ENCODE results near the gene CHST7.

The CHST7 gene

DNA sequence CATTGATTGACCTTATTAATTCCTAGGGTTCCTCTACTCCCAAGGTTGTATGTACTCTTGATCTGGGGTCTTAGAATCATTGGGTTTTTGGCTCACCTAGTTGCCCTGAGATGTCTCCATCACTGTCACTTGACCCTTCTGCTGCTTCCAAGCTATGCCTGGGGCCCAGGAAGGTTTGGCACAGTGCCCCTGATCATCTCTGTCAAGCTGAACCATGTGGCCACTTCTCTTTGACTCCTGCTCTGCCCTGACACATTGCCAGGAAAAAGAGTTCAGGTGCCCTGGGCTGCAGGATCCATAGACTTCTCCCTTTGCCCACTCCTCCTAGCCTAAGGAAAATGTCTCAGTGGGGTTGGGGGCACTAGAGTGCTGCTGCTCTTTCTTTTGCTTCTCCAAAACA, 3.9 kb upstream of the CHST7 start:
- DNase-seq (ENCODE audit: extremely low read depth, low read depth) = no peak
- TF ChIP-seq, protein P1, sequence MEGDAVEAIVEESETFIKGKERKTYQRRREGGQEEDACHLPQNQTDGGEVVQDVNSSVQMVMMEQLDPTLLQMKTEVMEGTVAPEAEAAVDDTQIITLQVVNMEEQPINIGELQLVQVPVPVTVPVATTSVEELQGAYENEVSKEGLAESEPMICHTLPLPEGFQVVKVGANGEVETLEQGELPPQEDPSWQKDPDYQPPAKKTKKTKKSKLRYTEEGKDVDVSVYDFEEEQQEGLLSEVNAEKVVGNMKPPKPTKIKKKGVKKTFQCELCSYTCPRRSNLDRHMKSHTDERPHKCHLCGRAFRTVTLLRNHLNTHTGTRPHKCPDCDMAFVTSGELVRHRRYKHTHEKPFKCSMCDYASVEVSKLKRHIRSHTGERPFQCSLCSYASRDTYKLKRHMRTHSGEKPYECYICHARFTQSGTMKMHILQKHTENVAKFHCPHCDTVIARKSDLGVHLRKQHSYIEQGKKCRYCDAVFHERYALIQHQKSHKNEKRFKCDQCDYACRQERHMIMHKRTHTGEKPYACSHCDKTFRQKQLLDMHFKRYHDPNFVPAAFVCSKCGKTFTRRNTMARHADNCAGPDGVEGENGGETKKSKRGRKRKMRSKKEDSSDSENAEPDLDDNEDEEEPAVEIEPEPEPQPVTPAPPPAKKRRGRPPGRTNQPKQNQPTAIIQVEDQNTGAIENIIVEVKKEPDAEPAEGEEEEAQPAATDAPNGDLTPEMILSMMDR (IDR thresholded peaks at IDR 0.05; ENCODE audit: low read depth, low read length) = no peak

DNA sequence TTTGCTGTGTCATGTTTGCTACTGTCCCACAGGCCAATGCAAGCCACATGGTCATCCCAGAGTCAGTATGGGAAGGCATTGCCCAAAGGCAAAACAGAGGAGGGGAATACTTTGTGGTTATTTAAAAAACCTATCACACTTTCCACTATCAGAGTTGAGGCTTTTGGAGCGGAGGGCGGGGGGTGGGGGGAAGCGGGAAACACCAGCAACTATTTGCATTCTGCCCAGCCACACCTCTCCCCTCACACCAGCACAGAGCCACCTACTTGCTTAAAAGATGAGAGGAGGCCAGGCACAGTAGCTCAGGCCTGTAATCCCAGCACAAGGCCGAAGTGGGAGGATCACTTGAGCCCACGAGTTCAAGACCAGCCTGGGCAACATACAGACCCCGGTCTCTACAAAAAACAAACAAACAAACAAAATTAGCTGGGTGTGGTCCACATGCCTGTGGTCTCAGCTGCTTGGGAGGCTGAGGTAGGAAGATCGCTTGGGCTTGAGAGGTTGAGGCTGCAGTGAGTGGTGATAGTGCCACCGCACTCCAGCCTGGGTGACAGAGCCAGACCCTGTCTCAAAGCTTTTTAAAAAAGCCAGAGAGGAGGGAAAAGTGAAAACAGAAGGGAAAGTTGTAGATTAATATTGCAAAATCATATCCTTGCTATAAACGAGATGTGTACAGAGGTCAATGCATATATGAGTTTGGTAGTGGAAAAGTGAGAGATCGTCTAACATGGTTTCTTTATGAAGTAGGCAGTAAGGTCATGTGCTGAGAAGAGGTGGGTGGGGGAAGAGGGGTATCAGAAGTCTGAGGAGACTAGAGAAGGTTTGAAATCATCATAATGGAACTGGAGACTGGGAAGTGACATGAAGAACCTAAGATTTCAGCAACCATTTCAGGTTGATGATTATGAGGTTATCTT, 1.9 kb upstream of the CHST7 start:
- DNase-seq (ENCODE audit: extremely low read depth, low read depth) = no peak
- TF ChIP-seq, protein P1 (IDR thresholded peaks at IDR 0.05; ENCODE audit: low read depth, low read length) = no peak

DNA sequence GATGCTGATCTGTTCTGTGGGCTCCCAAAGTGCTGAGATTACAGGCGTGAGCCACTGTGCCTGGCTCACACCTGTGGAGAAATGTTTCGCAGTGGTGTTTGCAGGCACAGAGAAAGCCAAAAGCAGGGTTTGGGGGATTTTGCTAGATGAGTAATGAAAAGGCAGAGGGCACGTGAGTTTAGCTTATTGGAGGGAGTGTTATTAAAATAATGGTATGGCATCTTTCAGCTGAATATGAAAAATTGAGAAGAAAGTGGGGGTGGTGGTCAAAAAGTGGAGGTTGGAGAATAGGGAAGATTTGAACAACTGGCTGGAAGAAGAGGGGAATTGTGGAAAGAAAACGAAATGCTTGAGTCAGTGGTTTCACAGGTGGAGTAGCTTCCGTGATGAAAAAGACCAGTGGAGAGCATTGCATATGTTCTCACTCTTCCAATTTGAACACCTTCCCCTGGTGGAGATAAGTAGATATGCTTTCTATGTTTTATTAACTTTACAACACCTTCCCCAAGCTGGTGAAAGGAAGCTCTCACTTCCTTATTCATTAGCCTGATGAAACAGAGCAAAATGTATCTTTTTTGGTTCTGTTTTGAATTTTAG, 1.1 kb upstream of the CHST7 start:
- no peak for DNase-seq (ENCODE audit: extremely low read depth, low read depth)

DNA sequence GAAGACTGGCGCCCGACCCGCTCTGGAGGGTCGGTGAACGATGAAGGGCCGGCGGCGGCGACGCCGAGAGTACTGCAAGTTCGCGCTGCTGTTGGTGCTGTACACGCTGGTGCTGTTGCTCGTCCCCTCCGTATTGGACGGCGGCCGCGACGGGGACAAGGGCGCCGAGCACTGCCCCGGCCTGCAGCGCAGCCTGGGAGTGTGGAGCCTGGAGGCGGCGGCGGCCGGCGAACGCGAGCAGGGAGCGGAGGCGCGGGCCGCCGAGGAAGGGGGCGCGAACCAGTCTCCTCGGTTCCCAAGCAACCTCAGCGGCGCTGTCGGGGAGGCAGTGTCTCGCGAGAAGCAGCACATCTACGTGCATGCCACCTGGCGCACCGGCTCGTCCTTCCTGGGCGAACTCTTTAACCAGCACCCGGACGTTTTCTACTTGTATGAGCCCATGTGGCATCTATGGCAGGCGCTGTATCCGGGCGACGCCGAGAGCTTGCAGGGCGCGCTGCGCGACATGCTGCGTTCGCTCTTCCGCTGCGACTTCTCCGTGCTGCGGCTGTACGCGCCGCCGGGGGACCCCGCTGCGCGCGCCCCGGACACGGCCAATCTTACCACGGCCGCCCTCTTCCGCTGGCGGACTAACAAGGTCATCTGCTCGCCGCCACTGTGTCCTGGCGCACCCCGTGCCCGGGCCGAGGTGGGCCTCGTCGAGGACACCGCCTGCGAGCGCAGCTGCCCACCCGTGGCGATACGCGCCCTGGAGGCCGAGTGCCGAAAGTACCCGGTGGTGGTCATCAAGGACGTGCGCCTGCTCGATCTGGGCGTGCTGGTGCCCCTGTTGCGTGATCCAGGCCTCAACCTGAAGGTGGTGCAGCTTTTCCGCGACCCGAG, 568 bp downstream of the CHST7 start:
- DNase-seq (ENCODE audit: extremely low read depth, low read depth) = no peak
- TF ChIP-seq, protein P1 (IDR thresholded peaks at IDR 0.05; ENCODE audit: low read depth, low read length) = no peak; the same call in none of the 2 replicates

More for the DNA sequence above, 1.1 kb upstream of the CHST7 start:
- TF ChIP-seq, protein P1 (IDR thresholded peaks at IDR 0.05; ENCODE audit: low read depth, low read length) = no peak

DNA sequence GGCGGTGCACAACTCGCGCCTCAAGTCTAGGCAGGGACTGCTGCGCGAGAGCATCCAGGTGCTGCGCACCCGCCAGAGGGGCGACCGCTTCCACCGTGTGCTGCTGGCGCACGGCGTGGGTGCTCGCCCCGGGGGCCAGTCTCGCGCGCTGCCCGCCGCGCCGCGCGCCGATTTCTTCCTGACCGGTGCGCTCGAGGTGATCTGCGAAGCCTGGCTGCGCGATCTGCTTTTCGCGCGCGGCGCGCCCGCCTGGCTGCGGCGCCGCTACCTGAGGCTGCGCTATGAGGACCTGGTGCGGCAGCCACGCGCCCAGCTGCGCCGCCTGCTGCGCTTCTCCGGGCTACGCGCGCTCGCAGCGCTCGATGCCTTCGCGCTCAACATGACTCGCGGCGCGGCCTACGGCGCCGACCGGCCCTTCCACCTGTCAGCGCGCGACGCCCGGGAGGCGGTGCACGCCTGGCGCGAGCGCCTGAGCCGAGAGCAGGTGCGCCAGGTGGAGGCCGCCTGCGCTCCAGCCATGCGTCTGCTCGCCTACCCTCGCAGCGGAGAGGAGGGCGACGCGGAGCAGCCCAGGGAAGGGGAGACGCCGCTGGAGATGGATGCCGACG, 1.3 kb downstream of the CHST7 start:
- no peak for DNase-seq (ENCODE audit: extremely low read depth, low read depth)

DNA sequence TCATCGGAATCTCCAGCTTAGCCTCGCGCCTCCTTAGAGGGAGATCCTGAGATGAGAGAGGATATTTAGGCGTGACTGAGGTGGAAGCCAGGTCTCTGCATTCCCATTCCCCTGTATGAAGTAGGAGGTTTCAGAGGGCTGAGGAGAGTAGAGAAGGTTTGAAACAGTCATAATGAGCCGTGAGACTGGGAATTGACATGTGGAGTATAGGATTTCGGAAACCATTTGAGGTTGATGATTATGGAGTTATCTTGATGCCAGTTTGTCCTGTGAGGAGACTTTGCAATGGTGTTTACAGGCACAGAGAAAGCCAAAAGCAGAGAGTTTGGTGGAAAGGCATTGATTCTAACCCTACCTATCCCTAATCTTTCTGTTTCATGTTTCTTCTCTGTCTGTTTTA, 2.0 kb downstream of the CHST7 start:
- no peak for DNase-seq (ENCODE audit: extremely low read depth, low read depth)
- TF ChIP-seq, protein P1 (IDR thresholded peaks at IDR 0.05; ENCODE audit: low read depth, low read length) = no peak

More for the DNA sequence above, 1.3 kb downstream of the CHST7 start:
- TF ChIP-seq, protein P1 (IDR thresholded peaks at IDR 0.05; ENCODE audit: low read depth, low read length) = no peak

Data from AG09319 (cell line).